Measurements from ENCODE around the gene CRY2. TPM values are rescaled to one million over a fixed set of nuclear protein-coding genes. Genes with fewer than 3 reads are reported as not detected.

CRY2 gene
- total and polyA plus RNA-seq, 10 of the 15 experiments (the other 5 are each of a cell fraction or from before 2014, with no cell fraction given): 1.2 to 14.7 (median 8.1) TPM

GRCh38 chr11:45860764-45861510, 13.7 kb downstream of the CRY2 start:
- H3K9ac ChIP-seq (ENCODE audit: control insufficient read depth, insufficient read depth, low read length): no peak overlapping the region
- intact Hi-C loops (cut with micrococcal nuclease; ENCODE audit: unreplicated experiment) (no loop called here), in situ Hi-C loops (cut with MboI) (no loop called here)
- ChIA-PET SMC1A (ENCODE audit: uncharacterized antibody, unreplicated experiment) (interaction anchor here (1.3 to 1.5 kb wide), 4 partner anchors 11 to 45 kb away, joined by 3 to 5 read pairs (median 3); partner anchors contain the start of gene CRY2), RAD21 (ENCODE audit: unreplicated experiment) (no interaction called here), CTCF (interaction anchor here (0.7 to 1.8 kb wide), 4 partner anchors 11 to 146 kb away, joined by 3 to 7 read pairs (median 3); no protein-coding TSS in a partner anchor), POLR2A (interaction anchor here (0.6 kb wide), 1 partner anchor 89 kb away, joined by 4 read pairs; no protein-coding TSS in a partner anchor)
- no peaks in the 10 kb centered on the region; the same call in 1 of the 2 replicates for H4K20me1 ChIP-seq (ENCODE audit: control insufficient read depth, insufficient read depth)
- WGBS (ENCODE audit: insufficient coverage, insufficient replicate concordance, low lambda C conversion rate, missing lambda C conversion rate): 96% methylated on average over 10 of the region's 10 CpGs
- no peak overlapping the region for H3K4me2 ChIP-seq (ENCODE audit: control insufficient read depth, insufficient read depth)
- H3K79me2 ChIP-seq (ENCODE audit: control insufficient read depth, insufficient read depth, low read length): no peaks in the 10 kb centered on the region
- BruUV-seq (replicated peaks): no TSS peak
- H2AFZ ChIP-seq (ENCODE audit: control insufficient read depth, low read depth, low read length): no peak overlapping the region
- no peak overlapping the region for H3K27ac ChIP-seq (ENCODE audit: control insufficient read depth, insufficient read depth)
- no peak for FAIRE-seq
- no peaks in the 10 kb centered on the region for H3K9me3 ChIP-seq (replicated peaks; ENCODE audit: control insufficient read depth, insufficient read depth, low read length)
- H3K27me3 ChIP-seq (replicated peaks in 1 of 2; ENCODE audit: control insufficient read depth in 2 of 2, insufficient read depth in 2 of 2, low read length in 1 of 2): no peaks in the 10 kb centered on the region
- H3K36me3 ChIP-seq (ENCODE audit: control insufficient read depth in 2 of 2, insufficient read depth in 2 of 2, low read length in 1 of 2): peaks cover 8 to 22% of the 10 kb centered on the region in 2 experiments
- TF ChIP-seq SIX5 (IDR thresholded peaks at IDR 0.05; ENCODE audit: low read depth, low read length, severe bottlenecking) (no peak), ZNF24 (IDR thresholded peaks at IDR 0.05) (no peak), KAT2A (conservative IDR thresholded peaks at IDR 0.05; ENCODE audit: control insufficient read depth, low read depth, low read length) (no peak), ZZZ3 (IDR thresholded peaks at IDR 0.05; ENCODE audit: control insufficient read depth, insufficient read length, low read depth) (no peak), SMARCA5 (IDR thresholded peaks at IDR 0.05) (no peak), NRF1 (conservative IDR thresholded peaks at IDR 0.05; ENCODE audit: low read depth, low read length) (no peak), CHD2 (IDR thresholded peaks at IDR 0.05; ENCODE audit: borderline replicate concordance, low read depth, low read length) (no peak)
- DNase-seq (ENCODE audit: low read depth, low spot score): no peak
- H3K4me1 ChIP-seq (ENCODE audit: control insufficient read depth, insufficient read depth, low read length): no peaks in the 10 kb centered on the region
- H3K4me3 ChIP-seq: no peak overlapping the region
- no peak for ATAC-seq

DNA sequence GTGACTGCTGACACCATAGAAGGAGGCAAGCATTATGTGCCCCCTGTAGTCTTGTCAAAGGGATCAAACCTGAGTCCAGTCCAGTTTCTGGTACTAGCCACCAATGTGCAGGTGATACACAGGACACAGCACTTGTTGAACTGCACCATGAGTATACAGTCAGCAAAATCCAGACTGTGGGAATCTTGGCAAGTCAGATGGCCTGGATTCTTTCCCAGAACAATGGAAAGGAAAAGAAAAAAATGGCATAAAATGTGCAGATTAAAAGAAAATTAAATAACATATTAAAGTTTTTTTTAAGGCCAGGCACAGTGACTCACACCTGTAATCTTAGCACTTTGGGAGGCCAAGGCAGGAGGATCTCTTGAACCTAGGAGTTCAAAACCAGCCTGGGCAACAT, 16.8 kb downstream of the CRY2 start:
- intact Hi-C loops (cut with micrococcal nuclease; ENCODE audit: unreplicated experiment) (no loop called here), in situ Hi-C loops (cut with MboI) (no loop called here)
- Histone ChIP-seq H3K27ac (ENCODE audit: control insufficient read depth, insufficient read depth) (no peak overlapping the region), H4K20me1 (ENCODE audit: control insufficient read depth, insufficient read depth) (no peaks in the 10 kb centered on the region), H3K4me2 (ENCODE audit: control insufficient read depth, insufficient read depth) (no peak overlapping the region), H3K4me1 (ENCODE audit: control insufficient read depth, insufficient read depth, low read length) (no peaks in the 10 kb centered on the region), H2AFZ (ENCODE audit: control insufficient read depth, low read depth, low read length) (no peak overlapping the region), H3K36me3 (ENCODE audit: control insufficient read depth in 2 of 2, insufficient read depth in 2 of 2, low read length in 1 of 2) (peaks cover 7 to 19% of the 10 kb centered on the region in 2 experiments), H3K79me2 (ENCODE audit: control insufficient read depth, insufficient read depth, low read length) (no peaks in the 10 kb centered on the region), H3K9ac (ENCODE audit: control insufficient read depth, insufficient read depth, low read length) (no peak overlapping the region), H3K27me3 (replicated peaks in 1 of 2; ENCODE audit: control insufficient read depth in 2 of 2, insufficient read depth in 2 of 2, low read length in 1 of 2) (no peaks in the 10 kb centered on the region), H3K4me3 (no peak overlapping the region), H3K9me3 (replicated peaks; ENCODE audit: control insufficient read depth, insufficient read depth, low read length) (no peaks in the 10 kb centered on the region)
- ChIA-PET SMC1A (ENCODE audit: uncharacterized antibody, unreplicated experiment) (interaction anchor here (1.0 kb wide), 1 partner anchor 119 kb away, joined by 4 read pairs; no protein-coding TSS in a partner anchor), POLR2A (no interaction called here), RAD21 (ENCODE audit: unreplicated experiment) (no interaction called here), CTCF (interaction anchor here (3.9 kb wide), 1 partner anchor 9 kb away, joined by 19 read pairs; no protein-coding TSS in a partner anchor)
- no peak for ATAC-seq
- no peak for FAIRE-seq
- no TSS peak for BruUV-seq (replicated peaks)
- DNase-seq (ENCODE audit: low read depth, low spot score): no peak
- TF ChIP-seq CBX3 (IDR thresholded peaks at IDR 0.05; ENCODE audit: borderline replicate concordance, low read depth) (no peak), HDAC6 (IDR thresholded peaks at IDR 0.05; ENCODE audit: unreplicated experiment) (no peak), ZSCAN29 (IDR thresholded peaks at IDR 0.05) (no peak), CBFB (IDR thresholded peaks at IDR 0.05; ENCODE audit: low read depth) (no peak), SMAD1 (IDR thresholded peaks at IDR 0.05; ENCODE audit: low read depth, partially characterized antibody) (no peak), MYB (IDR thresholded peaks at IDR 0.05; ENCODE audit: borderline replicate concordance, low read depth, low read length) (no peak)
- TF ChIP-seq, protein P1, sequence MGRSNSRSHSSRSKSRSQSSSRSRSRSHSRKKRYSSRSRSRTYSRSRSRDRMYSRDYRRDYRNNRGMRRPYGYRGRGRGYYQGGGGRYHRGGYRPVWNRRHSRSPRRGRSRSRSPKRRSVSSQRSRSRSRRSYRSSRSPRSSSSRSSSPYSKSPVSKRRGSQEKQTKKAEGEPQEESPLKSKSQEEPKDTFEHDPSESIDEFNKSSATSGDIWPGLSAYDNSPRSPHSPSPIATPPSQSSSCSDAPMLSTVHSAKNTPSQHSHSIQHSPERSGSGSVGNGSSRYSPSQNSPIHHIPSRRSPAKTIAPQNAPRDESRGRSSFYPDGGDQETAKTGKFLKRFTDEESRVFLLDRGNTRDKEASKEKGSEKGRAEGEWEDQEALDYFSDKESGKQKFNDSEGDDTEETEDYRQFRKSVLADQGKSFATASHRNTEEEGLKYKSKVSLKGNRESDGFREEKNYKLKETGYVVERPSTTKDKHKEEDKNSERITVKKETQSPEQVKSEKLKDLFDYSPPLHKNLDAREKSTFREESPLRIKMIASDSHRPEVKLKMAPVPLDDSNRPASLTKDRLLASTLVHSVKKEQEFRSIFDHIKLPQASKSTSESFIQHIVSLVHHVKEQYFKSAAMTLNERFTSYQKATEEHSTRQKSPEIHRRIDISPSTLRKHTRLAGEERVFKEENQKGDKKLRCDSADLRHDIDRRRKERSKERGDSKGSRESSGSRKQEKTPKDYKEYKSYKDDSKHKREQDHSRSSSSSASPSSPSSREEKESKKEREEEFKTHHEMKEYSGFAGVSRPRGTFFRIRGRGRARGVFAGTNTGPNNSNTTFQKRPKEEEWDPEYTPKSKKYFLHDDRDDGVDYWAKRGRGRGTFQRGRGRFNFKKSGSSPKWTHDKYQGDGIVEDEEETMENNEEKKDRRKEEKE (IDR thresholded peaks at IDR 0.05): no peak

Measured in GM12878 (cell line).